HEK293 (cell line): Measurements from ENCODE around the gene VPS18.

Experiments used
- BCL11A ChIP-seq: fragments of 450-650 bp; formaldehyde crosslinking; IDR thresholded peaks from 2 replicates; pipeline ENCODE4 v1.5.1; 2016; ENCODE audit warnings: low read depth, missing biosample characterization, missing genetic modification characterization
- BCL11B ChIP-seq: fragments of 450-650 bp; formaldehyde crosslinking; IDR thresholded peaks from 2 replicates; pipeline ENCODE4 v1.5.1; 2016; ENCODE audit warnings: low read depth, missing biosample characterization, missing genetic modification characterization
- HOXC10 ChIP-seq: sonication (generic); formaldehyde crosslinking; IDR thresholded peaks from 2 replicates; pipeline ENCODE4 v1.8.1; 2023; ENCODE audit warnings: mild to moderate bottlenecking, missing genetic modification reagents
- KLF7 ChIP-seq: fragments of 450-650 bp; formaldehyde crosslinking; IDR thresholded peaks from 2 replicates; pipeline ENCODE4 v1.5.1; 2016; ENCODE audit warnings: missing biosample characterization, missing genetic modification characterization, borderline replicate concordance
- PRDM1 ChIP-seq: fragments of 450-650 bp; formaldehyde crosslinking; IDR thresholded peaks from 2 replicates; pipeline ENCODE4; 2016; ENCODE audit warnings: missing biosample characterization, missing genetic modification characterization
- SP2 ChIP-seq: fragments of 450-650 bp; formaldehyde crosslinking; IDR thresholded peaks from 2 replicates; pipeline ENCODE4 v1.5.1; 2016; ENCODE audit warnings: missing biosample characterization, missing genetic modification characterization
- TCF7L2 ChIP-seq: IDR thresholded peaks from 2 replicates; pipeline ENCODE4 v1.6.1; 2011; ENCODE audit warnings: low read depth, mild to moderate bottlenecking, inconsistent platforms, low read length, moderate library complexity, borderline replicate concordance
- ZBTB20 ChIP-seq: fragments of 450-650 bp; formaldehyde crosslinking; IDR thresholded peaks from 2 replicates; pipeline ENCODE4 v1.5.1; 2016; ENCODE audit warnings: missing biosample characterization, missing genetic modification characterization
- ZFHX2 ChIP-seq: fragments of 450-650 bp; formaldehyde crosslinking; conservative IDR thresholded peaks from 2 replicates; pipeline ENCODE4 v1.5.1; 2016; ENCODE audit warnings: missing biosample characterization, missing genetic modification characterization
- ZNF112 ChIP-seq: fragments of 450-650 bp; formaldehyde crosslinking; IDR thresholded peaks from 2 replicates; pipeline ENCODE4 v1.5.0; 2017; ENCODE audit warnings: missing biosample characterization, missing genetic modification characterization
- ZNF157 ChIP-seq: fragments of 450-650 bp; formaldehyde crosslinking; IDR thresholded peaks from 2 replicates; pipeline ENCODE4 v1.5.1; 2016; ENCODE audit warnings: missing biosample characterization, missing genetic modification characterization
- ZNF175 ChIP-seq: fragments of 450-650 bp; formaldehyde crosslinking; IDR thresholded peaks from 2 replicates; pipeline ENCODE4 v1.5.1; 2016; ENCODE audit warnings: missing biosample characterization, missing genetic modification characterization
- ZNF18 ChIP-seq: fragments of 450-650 bp; formaldehyde crosslinking; IDR thresholded peaks from 2 replicates; pipeline ENCODE4 v1.5.1; 2016; ENCODE audit warnings: missing biosample characterization, missing genetic modification characterization
- ZNF19 ChIP-seq: fragments of 450-650 bp; formaldehyde crosslinking; IDR thresholded peaks from 2 replicates; pipeline ENCODE4; 2016; ENCODE audit warnings: missing biosample characterization, missing genetic modification characterization, low read depth
- ZNF280C ChIP-seq: fragments of 450-650 bp; formaldehyde crosslinking; IDR thresholded peaks from 2 replicates; pipeline ENCODE4 v1.5.1; 2016; ENCODE audit warnings: missing biosample characterization, missing genetic modification characterization
- ZNF335 ChIP-seq: fragments of 450-650 bp; formaldehyde crosslinking; conservative IDR thresholded peaks from 2 replicates; pipeline ENCODE4 v1.5.1; 2016; ENCODE audit warnings: missing biosample characterization, missing genetic modification characterization
- ZNF398 ChIP-seq: fragments of 450-650 bp; formaldehyde crosslinking; IDR thresholded peaks from 2 replicates; pipeline ENCODE4 v1.5.1; 2017; ENCODE audit warnings: missing biosample characterization, missing genetic modification characterization
- ZNF548 ChIP-seq: fragments of 450-650 bp; formaldehyde crosslinking; IDR thresholded peaks from 2 replicates; pipeline ENCODE4 v1.5.1; 2016; ENCODE audit warnings: missing biosample characterization, missing genetic modification characterization
- ZNF555 ChIP-seq: fragments of 450-650 bp; formaldehyde crosslinking; conservative IDR thresholded peaks from 2 replicates; pipeline ENCODE4 v1.5.1; 2017; ENCODE audit warnings: missing biosample characterization, mild to moderate bottlenecking, missing genetic modification characterization, inconsistent platforms
- ZNF571 ChIP-seq: fragments of 450-650 bp; formaldehyde crosslinking; IDR thresholded peaks from 2 replicates; pipeline ENCODE4 v1.5.0; 2017; ENCODE audit warnings: missing biosample characterization, missing genetic modification characterization
- ZNF580 ChIP-seq: fragments of 450-650 bp; formaldehyde crosslinking; IDR thresholded peaks from 2 replicates; pipeline ENCODE4 v1.5.1; 2016; ENCODE audit warnings: missing biosample characterization, missing genetic modification characterization
- ZNF626 ChIP-seq: fragments of 450-650 bp; sonication (Bioruptor Pico); formaldehyde crosslinking; IDR thresholded peaks from 2 replicates; pipeline ENCODE4 v1.5.1; 2018; ENCODE audit warnings: missing biosample characterization, missing genetic modification characterization, inconsistent platforms
- ZNF701 ChIP-seq: fragments of 450-650 bp; formaldehyde crosslinking; IDR thresholded peaks from 2 replicates; pipeline ENCODE4 v1.5.1; 2016; ENCODE audit warnings: missing biosample characterization, missing genetic modification characterization
- ZNF747 ChIP-seq: fragments of 450-650 bp; formaldehyde crosslinking; IDR thresholded peaks from 2 replicates; pipeline ENCODE4 v1.5.1; 2016; ENCODE audit warnings: missing biosample characterization, missing genetic modification characterization
- ZNF768 ChIP-seq: fragments of 450-650 bp; formaldehyde crosslinking; IDR thresholded peaks from 2 replicates; pipeline ENCODE4 v1.5.1; 2018; ENCODE audit warnings: missing biosample characterization, mild to moderate bottlenecking, missing genetic modification characterization
- ZSCAN5A ChIP-seq: fragments of 450-650 bp; formaldehyde crosslinking; IDR thresholded peaks from 2 replicates; pipeline ENCODE4 v1.5.1; 2016; ENCODE audit warnings: missing biosample characterization, missing genetic modification characterization
- TF ChIP-seq, protein P1 (sequence below): fragments of 450-650 bp; formaldehyde crosslinking; IDR thresholded peaks from 2 replicates; pipeline ENCODE4 v1.5.1; 2016; ENCODE audit warnings: missing biosample characterization, missing genetic modification characterization, low read depth
- TF ChIP-seq, protein P2 (sequence below): fragments of 450-650 bp; IDR thresholded peaks from 2 replicates; pipeline ENCODE4 v1.5.1; 2018; ENCODE audit warnings: missing biosample characterization, missing genetic modification characterization
- TF ChIP-seq, protein P3 (sequence below): fragments of 450-650 bp; formaldehyde crosslinking; IDR thresholded peaks from 2 replicates; pipeline ENCODE4 v1.5.1; 2017; ENCODE audit warnings: missing biosample characterization, mild to moderate bottlenecking, missing genetic modification characterization, moderate library complexity

VPS18 gene

DNA sequence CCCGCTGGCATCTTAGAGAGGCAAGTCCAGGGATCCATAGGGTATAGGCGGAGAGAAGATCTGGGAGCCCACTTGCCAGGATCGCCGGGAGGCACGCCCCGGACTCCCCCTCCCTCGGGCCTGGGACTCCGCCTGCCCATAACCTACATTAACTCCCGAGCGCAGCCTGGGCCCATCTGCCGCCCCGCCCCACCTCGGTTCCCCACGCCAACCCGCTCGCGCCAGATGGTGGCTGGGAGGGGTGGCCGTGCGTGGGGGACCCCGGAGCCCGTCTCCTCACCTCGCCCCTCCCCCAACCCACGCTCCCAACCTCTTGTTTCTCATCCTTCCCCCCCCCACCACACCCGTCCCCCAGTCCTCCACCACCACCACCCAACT, 33.2 kb downstream of the VPS18 start (continued):
- TF ChIP-seq, protein P1, sequence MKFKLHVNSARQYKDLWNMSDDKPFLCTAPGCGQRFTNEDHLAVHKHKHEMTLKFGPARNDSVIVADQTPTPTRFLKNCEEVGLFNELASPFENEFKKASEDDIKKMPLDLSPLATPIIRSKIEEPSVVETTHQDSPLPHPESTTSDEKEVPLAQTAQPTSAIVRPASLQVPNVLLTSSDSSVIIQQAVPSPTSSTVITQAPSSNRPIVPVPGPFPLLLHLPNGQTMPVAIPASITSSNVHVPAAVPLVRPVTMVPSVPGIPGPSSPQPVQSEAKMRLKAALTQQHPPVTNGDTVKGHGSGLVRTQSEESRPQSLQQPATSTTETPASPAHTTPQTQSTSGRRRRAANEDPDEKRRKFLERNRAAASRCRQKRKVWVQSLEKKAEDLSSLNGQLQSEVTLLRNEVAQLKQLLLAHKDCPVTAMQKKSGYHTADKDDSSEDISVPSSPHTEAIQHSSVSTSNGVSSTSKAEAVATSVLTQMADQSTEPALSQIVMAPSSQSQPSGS (tag by site-specific recombination): no peak
- TF ChIP-seq TCF7L2 (no peak), ZNF768 (tag by site-specific recombination) (no peak), ZNF555 (tag by site-specific recombination) (no peak), ZNF335 (tag by site-specific recombination) (peak; percentile 56), ZNF701 (no peak), ZNF571 (tag by site-specific recombination) (no peak), ZFHX2 (tag by site-specific recombination) (peak; percentile 92), SP2 (tag by site-specific recombination) (peak; percentile 30; the same call in 1 of the 2 replicates), ZNF18 (tag by site-specific recombination) (no peak), ZNF280C (tag by site-specific recombination) (no peak), HOXC10 (no peak), ZNF112 (tag by site-specific recombination) (no peak), ZNF548 (tag by site-specific recombination) (no peak), ZNF398 (tag by site-specific recombination) (no peak), ZNF19 (tag by site-specific recombination) (no peak), ZNF175 (tag by site-specific recombination) (no peak), ZNF580 (no peak), ZNF157 (tag by site-specific recombination) (no peak), PRDM1 (tag by site-specific recombination) (no peak), ZSCAN5A (tag by site-specific recombination) (no peak), ZNF626 (tag by site-specific recombination) (no peak), KLF7 (tag by site-specific recombination) (no peak), BCL11B (tag by site-specific recombination) (no peak), ZBTB20 (tag by site-specific recombination) (no peak), BCL11A (tag by site-specific recombination) (no peak), ZNF747 (tag by site-specific recombination) (no peak)
- TF ChIP-seq, protein P2, sequence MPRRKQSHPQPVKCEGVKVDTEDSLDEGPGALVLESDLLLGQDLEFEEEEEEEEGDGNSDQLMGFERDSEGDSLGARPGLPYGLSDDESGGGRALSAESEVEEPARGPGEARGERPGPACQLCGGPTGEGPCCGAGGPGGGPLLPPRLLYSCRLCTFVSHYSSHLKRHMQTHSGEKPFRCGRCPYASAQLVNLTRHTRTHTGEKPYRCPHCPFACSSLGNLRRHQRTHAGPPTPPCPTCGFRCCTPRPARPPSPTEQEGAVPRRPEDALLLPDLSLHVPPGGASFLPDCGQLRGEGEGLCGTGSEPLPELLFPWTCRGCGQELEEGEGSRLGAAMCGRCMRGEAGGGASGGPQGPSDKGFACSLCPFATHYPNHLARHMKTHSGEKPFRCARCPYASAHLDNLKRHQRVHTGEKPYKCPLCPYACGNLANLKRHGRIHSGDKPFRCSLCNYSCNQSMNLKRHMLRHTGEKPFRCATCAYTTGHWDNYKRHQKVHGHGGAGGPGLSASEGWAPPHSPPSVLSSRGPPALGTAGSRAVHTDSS: no peak
- TF ChIP-seq, protein P3, sequence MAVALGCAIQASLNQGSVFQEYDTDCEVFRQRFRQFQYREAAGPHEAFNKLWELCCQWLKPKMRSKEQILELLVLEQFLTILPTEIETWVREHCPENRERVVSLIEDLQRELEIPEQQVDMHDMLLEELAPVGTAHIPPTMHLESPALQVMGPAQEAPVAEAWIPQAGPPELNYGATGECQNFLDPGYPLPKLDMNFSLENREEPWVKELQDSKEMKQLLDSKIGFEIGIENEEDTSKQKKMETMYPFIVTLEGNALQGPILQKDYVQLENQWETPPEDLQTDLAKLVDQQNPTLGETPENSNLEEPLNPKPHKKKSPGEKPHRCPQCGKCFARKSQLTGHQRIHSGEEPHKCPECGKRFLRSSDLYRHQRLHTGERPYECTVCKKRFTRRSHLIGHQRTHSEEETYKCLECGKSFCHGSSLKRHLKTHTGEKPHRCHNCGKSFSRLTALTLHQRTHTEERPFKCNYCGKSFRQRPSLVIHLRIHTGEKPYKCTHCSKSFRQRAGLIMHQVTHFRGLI (tag by site-specific recombination): no peak; the same call in 1 of the 2 replicates
